Activated CD8-positive, alpha-beta memory T cell treated with anti-CD3 and anti-CD28 coated beads, Interleukin-2, amount 50 U/mL, for 48 hours (primary cell): Measurements from ENCODE around the gene CACNA1H.
"Not testable (repeated sequence)": the region's sequence is repeated elsewhere in the genome, so short reads cannot be mapped to it uniquely, and the experiment has no call there.

Source experiments
- DNase-seq: peaks from one replicate; pipeline ENCODE4 v3.0.0-alpha.2; 2020

CACNA1H gene

DNA sequence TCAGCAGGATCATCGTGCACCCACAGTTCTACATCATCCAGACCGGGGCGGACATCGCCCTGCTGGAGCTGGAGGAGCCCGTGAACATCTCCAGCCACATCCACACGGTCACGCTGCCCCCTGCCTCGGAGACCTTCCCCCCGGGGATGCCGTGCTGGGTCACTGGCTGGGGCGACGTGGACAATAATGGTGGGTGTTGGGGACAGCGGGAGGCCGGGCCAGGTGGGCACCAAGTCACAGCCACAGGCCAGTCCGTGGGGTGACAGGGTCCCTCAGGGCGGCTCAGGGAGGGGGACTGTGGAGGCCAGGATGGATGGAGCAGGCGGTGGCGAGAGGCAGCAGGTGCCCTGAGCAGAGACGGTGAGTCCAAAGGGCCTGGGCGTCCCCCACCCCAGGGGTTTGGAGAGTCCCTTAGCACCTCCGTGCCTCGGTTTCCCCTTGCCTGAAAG lies 104.0 kb downstream of the CACNA1H start:
- DNase-seq, result no peak

GRCh38 chr16:1257561-1258224 lies 104.8 kb downstream of the CACNA1H start:
- no peak for DNase-seq

GRCh38 chr16:1258225-1258600 lies 105.3 kb downstream of the CACNA1H start:
- DNase-seq, result no peak

DNA sequence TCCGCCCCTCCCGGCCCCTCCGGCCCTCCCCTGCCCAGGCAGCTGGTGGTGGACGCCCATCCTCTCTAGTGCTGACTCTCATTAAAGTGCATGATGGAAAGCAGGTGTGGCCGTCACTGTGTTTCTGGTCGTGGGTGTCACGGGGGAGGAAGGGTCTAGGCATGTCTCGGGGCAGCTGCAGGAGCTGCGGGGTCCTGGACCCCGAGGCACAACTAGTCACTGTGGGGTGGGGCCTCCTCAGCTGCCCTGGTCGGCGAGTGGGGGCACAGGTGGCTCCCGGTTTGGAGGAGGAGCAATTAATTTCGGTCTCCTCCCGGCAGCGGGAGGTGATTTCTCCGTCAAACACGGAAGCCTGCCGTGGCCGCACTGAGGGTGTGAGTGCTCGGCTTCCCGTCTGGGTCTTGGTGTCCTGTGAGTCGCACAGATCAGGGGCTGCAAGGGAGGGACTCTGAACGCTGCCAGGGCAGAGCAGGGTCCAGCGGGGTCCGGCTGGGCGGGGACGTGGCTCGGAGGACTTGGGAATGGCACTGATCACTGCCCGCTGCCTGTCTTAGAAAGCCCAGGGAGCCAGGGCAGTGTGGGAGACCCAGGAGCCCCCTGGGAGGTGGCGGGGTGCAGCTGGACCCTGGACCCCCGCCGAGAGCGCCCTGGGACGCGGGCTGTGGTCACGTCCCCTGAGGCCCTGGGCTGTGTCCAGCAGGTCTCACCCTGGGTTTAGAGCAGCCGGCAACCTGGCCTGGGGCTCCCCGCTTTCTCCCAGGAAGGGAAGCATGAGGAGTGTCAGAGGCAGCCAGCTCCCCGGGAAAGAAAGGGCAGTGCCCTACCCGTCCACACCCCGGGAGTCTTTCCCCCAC lies 106.2 kb downstream of the CACNA1H start:
- DNase-seq, result no peak

DNA sequence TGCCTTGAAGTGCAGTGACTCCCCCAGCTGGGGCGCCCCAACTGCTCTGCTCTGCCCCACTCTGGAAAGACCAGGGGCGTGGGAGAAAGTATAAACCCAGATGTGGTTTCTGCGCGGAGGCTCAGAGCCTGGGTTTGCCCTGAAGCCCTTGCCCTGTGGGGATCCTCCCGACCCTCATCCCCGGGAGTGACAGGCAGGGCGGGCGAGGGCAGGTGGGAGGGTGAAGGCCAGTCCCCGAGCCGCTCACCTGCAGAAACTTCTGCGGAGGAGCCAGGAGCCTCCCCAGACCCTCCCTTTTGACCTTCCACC lies 106.8 kb downstream of the CACNA1H start:
- DNase-seq, result no peak

DNA sequence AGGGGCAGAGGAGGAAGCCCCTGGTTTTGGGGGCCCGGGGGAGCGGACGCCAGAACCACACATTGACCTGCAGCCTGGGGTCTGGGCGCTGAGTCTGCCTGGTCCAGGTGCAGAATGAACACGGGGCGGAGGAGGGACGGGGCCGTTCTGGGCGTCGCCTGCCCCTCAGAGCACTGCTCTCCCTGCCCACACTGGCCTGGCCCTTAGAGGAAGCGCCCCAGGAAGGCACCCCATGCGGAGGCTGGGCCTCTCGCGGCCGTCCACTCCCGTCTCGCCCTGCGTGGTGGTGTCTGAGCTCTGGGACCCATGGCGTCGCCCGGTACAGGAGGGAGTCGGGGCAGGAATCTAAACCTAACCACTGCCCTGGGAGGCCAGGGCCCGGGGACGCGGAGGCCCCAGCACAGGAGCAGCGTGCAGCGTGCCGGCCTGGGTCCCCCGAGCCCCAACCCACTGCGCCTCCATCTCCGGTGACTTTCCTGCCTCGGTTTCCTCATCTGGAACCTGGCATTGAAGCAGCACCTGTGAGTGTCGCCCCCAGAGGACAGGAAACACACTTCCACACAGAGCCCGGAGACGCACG lies 107.3 kb downstream of the CACNA1H start:
- no peak for DNase-seq

GRCh38 chr16:1261131-1261892 lies 108.4 kb downstream of the CACNA1H start:
- DNase-seq, result no peak

DNA sequence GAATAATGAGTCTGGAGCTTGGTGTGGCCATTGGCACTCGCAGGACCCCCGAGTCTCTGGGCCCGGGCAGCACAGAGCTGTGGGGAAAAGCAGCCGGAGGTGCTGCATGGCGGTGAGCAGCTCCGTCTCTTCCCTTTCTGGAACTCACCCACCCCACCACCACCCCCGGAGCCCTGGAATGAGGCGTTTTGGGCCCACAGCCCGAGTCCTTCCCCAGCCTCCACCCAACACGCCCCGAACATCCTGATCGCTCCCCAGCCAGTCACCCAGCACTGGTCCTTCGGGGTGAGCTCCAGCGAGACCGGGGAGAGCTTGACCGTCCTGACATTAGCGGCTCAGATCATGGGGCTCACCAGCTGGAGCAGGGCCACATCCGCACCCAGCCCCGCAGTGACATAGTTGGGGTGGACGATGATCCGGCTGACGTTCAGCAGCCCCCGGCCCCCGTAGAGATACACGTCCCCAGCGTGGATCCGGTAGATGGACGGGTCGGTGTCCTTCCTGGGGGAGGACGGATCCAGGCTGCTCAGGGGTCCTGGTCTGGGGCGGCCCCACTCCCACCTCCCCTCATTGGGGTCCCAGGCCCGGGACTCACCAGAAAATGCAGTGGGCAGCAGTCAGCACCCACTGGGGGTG lies 109.4 kb downstream of the CACNA1H start:
- DNase-seq, result no peak

DNA sequence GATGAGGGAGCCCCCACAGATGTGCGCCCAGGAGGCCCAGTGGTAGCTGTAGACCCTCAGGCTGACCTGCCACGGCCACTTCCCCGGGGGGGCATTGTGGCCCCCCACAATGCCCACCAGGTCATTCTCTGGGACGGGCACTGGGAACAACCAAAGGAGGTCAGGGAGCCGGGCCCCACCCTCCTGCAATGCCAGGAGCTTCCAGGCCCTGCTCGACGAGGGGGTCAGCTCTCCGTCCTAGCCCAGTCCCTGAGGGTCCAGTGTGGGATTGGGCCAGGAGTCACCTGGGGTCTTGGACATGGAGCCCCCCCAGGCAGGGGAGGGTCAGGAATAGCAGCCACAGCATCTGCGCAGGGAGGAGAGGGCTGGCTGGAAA lies 109.9 kb downstream of the CACNA1H start:
- no peak for DNase-seq

- no peak for DNase-seq
Observed at GRCh38 chr16:1263591-1264344, 110.9 kb downstream of the CACNA1H start.

GRCh38 chr16:1264345-1265089 lies 111.6 kb downstream of the CACNA1H start:
- no peak for DNase-seq

GRCh38 chr16:1265090-1265630 lies 112.3 kb downstream of the CACNA1H start:
- DNase-seq, result no peak

- no peak for DNase-seq
Observed at GRCh38 chr16:1265826-1266225, 112.9 kb downstream of the CACNA1H start.

DNA sequence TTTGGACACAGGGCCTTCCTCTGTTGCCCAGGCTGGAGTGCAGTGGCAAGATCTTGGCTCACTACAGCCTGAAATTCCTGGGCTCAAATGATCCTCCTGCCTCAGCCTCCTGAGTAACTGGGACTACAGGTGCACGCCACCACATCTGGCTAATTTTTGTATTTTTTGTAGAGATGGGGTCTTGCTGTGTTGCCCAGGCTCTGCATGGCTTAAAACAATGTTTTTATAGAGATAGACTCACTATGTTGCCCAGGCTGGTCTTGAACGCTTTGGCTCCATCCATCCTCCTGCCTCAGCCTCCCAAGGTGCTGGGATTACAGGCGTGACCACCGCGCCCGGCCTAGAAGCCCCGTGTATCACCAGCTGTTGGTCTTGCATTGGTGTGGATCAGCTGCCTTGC lies 116.5 kb downstream of the CACNA1H start:
- DNase-seq, result not testable (repeated sequence)

- DNase-seq, result no peak
Observed at GRCh38 chr16:1271380-1271723, 118.4 kb downstream of the CACNA1H start.
